Uterus (tissue), 4 donors: ENCODE results near the gene JPH4. TPM values are rescaled to one million over a fixed set of nuclear protein-coding genes. Genes with fewer than 3 reads are reported as not detected.
A peak's percentile ranks its signal among the peaks of the same experiment; 100 is the strongest.

ENCODE experiments used
- DNase-seq, 2 donors: peaks; one replicate each; pipeline ENCODE4 v3.0.0-alpha.2; 2019 to 2020
- H3K27ac ChIP-seq, 2 donors: fragments of 200-600 bp; sonication (generic); 1 replicate in 1 of 2; 2 replicates in 1 of 2; pipeline ENCODE4 v1.5.1; 2016 to 2018
- H3K27me3 ChIP-seq, 2 donors: fragments of 200-600 bp; sonication (generic); one replicate each; pipeline ENCODE4 v1.5.1; 2018 to 2019; ENCODE audit warnings: control low read depth in 1 of 2
- H3K36me3 ChIP-seq, 2 donors: fragments of 200-600 bp; sonication (generic); one replicate each; pipeline ENCODE4 v1.5.1; 2019; ENCODE audit warnings: control low read depth in 1 of 2
- H3K4me1 ChIP-seq, 2 donors: fragments of 200-600 bp; sonication (generic); one replicate each; pipeline ENCODE4 v1.5.1; 2018 to 2019; ENCODE audit warnings: control low read depth in 1 of 2
- H3K4me3 ChIP-seq, 2 donors: fragments of 200-600 bp; sonication (generic); 1 replicate in 1 of 2; 2 replicates in 1 of 2; pipeline ENCODE4 v1.5.1; 2018 to 2019; ENCODE audit warnings: mild to moderate bottlenecking in 1 of 2
- H3K9me3 ChIP-seq, 2 donors: fragments of 200-600 bp; sonication (generic); one replicate each; pipeline ENCODE4 v1.5.1; 2019; ENCODE audit warnings: control low read depth in 1 of 2
- CTCF ChIP-seq, 4 experiments: fragments of 200-600 bp in 2 of 4; fragments of 450-650 bp in 2 of 4; sonication (generic) in 2 of 4; IDR thresholded peaks; one replicate each; pipeline ENCODE4 v1.5.1; 2016 to 2019; ENCODE audit warnings: antibody characterized with exemption in 4 of 4, mild to moderate bottlenecking in 2 of 4, moderate library complexity in 1 of 4
- POLR2A ChIP-seq, 2 donors: fragments of 450-650 bp; IDR thresholded peaks; one replicate each; pipeline ENCODE4 v1.6.1; 2016; ENCODE audit warnings: antibody characterized with exemption in 2 of 2, mild to moderate bottlenecking in 1 of 2, moderate library complexity in 1 of 2
- intact Hi-C: fragments of 100-400 bp; cut with DNase I; formaldehyde crosslinking; loops from one replicate; pipeline ENCODE4 v1.15.1; 2023; ENCODE audit warnings: low total_unique reads
- total RNA-seq, 4 donors: library from RNA; depleted of rRNA in 3 of 4; stranded (reverse); fragments of >200 nt in 3 of 4; gene quantifications; one replicate each; pipeline versions ENCODE4 v1.1.0 to v1.2.4, GENCODE V29; 2014 to 2023
- donor health status: DM: yes; HTN: yes; CAD: no.

The JPH4 gene
- total RNA-seq, 4 donors from 2014 or later = 2.4 to 49.2 (median 19.9) TPM

- no peaks in the 10 kb centered on the region for H3K36me3 ChIP-seq
- H3K4me3 ChIP-seq = no peak overlapping the region
- no peaks in the 10 kb centered on the region for H3K9me3 ChIP-seq
- H3K27ac ChIP-seq = no peak overlapping the region
- no peak for DNase-seq
- TF ChIP-seq POLR2A (IDR thresholded peaks at IDR 0.05) (no peak), CTCF (IDR thresholded peaks at IDR 0.05) (no peak)
- peaks cover 4 to 9% of the 10 kb centered on the region in 2 donors for H3K4me1 ChIP-seq
- H3K27me3 ChIP-seq = no peaks in the 10 kb centered on the region
- intact Hi-C loops = no loop called here
Observed at GRCh38 chr14:23558346-23559009, 20.1 kb downstream of the JPH4 start.

- no peak overlapping the region for H3K27ac ChIP-seq
- peaks cover 4 to 9% of the 10 kb centered on the region in 2 donors for H3K4me1 ChIP-seq
- intact Hi-C loops = no loop called here
- no peak for DNase-seq
- TF ChIP-seq CTCF (IDR thresholded peaks at IDR 0.05) (no peak), POLR2A (IDR thresholded peaks at IDR 0.05) (no peak)
- H3K4me3 ChIP-seq = no peak overlapping the region
- no peaks in the 10 kb centered on the region for H3K9me3 ChIP-seq
- no peaks in the 10 kb centered on the region for H3K27me3 ChIP-seq
- no peaks in the 10 kb centered on the region for H3K36me3 ChIP-seq
Observed at GRCh38 chr14:23557946-23558345, 20.6 kb downstream of the JPH4 start.

- no peaks in the 10 kb centered on the region for H3K9me3 ChIP-seq
- intact Hi-C loops = no loop called here
- H3K27ac ChIP-seq = no peak overlapping the region
- no peak overlapping the region for H3K4me3 ChIP-seq
- no peaks in the 10 kb centered on the region for H3K36me3 ChIP-seq
- H3K27me3 ChIP-seq = no peaks in the 10 kb centered on the region
- no peak for TF ChIP-seq POLR2A (IDR thresholded peaks at IDR 0.05)
- TF ChIP-seq CTCF (IDR thresholded peaks at IDR 0.05) = no peak
- DNase-seq = no peak
- H3K4me1 ChIP-seq = peaks cover 4 to 9% of the 10 kb centered on the region in 2 donors
Observed at GRCh38 chr14:23557521-23557920, 21.1 kb downstream of the JPH4 start.

- Histone ChIP-seq H3K27ac (peak overlapping the region; percentile 92 to 95), H3K9me3 (no peaks in the 10 kb centered on the region), H3K36me3 (no peaks in the 10 kb centered on the region), H3K4me3 (peak overlapping the region; percentile 80 to 95), H3K27me3 (no peaks in the 10 kb centered on the region), H3K4me1 (peaks cover 4 to 9% of the 10 kb centered on the region in 2 donors)
- intact Hi-C loops = no loop called here
- no peak for DNase-seq
- TF ChIP-seq POLR2A (IDR thresholded peaks at IDR 0.05) (no peak), CTCF (IDR thresholded peaks at IDR 0.05) (no peak)
Observed at GRCh38 chr14:23556700-23557440, 21.7 kb downstream of the JPH4 start.
